IMR-90 (cell line): ENCODE results near the gene FAM20B. TPM values are rescaled to one million over a fixed set of nuclear protein-coding genes. Genes with fewer than 3 reads are reported as not detected.

Experiments
- ATAC-seq: fragments of 200-7000 bp; cut with Tn5 transposase; 2 replicates; pipeline ENCODE4 v1.9.1; 2020; ENCODE audit warnings: low read depth, mild to moderate bottlenecking, moderate library complexity
- BruUV-seq: library from RNA; stranded (reverse); fragments of 400-500 nt; replicated peaks from 2 replicates; lab custom pipeline; 2021; lab: Mats Ljungman, UMichigan
- CTCF ChIA-PET: fragments of 300-600 bp; formaldehyde crosslinking; extraction: SDS; loops from one replicate; lab custom pipeline; 2021; ENCODE audit warnings: antibody characterized with exemption; lab: Yijun Ruan, JAX
- POLR2A ChIA-PET: fragments of 300-600 bp; sonication (Branson Sonifier 250); formaldehyde crosslinking; loops from one replicate; lab custom pipeline; 2022; ENCODE audit warnings: antibody characterized with exemption; ENCODE audit not compliant: unreplicated experiment; lab: Charles Lee
- DNase-seq: peaks from one replicate; pipeline ENCODE4 v3.0.0; 2013
- H2AFZ ChIP-seq: replicated peaks from 2 replicates; pipeline ENCODE3; 2013; ENCODE audit warnings: low read length, mild to moderate bottlenecking; ENCODE audit not compliant: poor library complexity
- H2AK5ac ChIP-seq: 2 replicates; pipeline ENCODE4 v1.6.1; 2013; ENCODE audit warnings: low read depth, low read length, inconsistent platforms
- H2AK9ac ChIP-seq: replicated peaks from 2 replicates; pipeline ENCODE3; 2013; ENCODE audit warnings: mild to moderate bottlenecking, low read depth, low read length, moderate library complexity; ENCODE audit not compliant: poor library complexity
- H2BK120ac ChIP-seq: 2 replicates; pipeline ENCODE4 v1.6.1; 2013; ENCODE audit warnings: low read depth, low read length, inconsistent platforms
- H2BK15ac ChIP-seq: 3 replicates; pipeline ENCODE4 v1.6.1; 2013; ENCODE audit warnings: low read depth, low read length, inconsistent platforms
- H2BK20ac ChIP-seq: 2 replicates; pipeline ENCODE4 v1.6.1; 2013; ENCODE audit warnings: low read depth, mild to moderate bottlenecking, inconsistent platforms, low read length, moderate library complexity
- H2BK5ac ChIP-seq: 2 replicates; pipeline ENCODE4 v1.6.1; 2013; ENCODE audit warnings: mild to moderate bottlenecking, low read depth, low read length, inconsistent platforms; ENCODE audit not compliant: poor library complexity, severe bottlenecking
- H3K14ac ChIP-seq: replicated peaks from 2 replicates; pipeline ENCODE4 v1.6.1; 2013; ENCODE audit warnings: low read depth, low read length, inconsistent platforms
- H3K18ac ChIP-seq: 2 replicates; pipeline ENCODE4 v1.6.1; 2013; ENCODE audit warnings: low read depth, low read length, control low read depth
- H3K23ac ChIP-seq: 2 replicates; pipeline ENCODE4 v1.6.1; 2013; ENCODE audit warnings: low read depth, low read length, inconsistent platforms
- H3K27ac ChIP-seq: 2 replicates; pipeline ENCODE4 v1.5.1; 2013; ENCODE audit warnings: mild to moderate bottlenecking, control low read depth, low read length; ENCODE audit not compliant: insufficient read depth
- H3K27me3 ChIP-seq: 2 replicates; pipeline ENCODE4 v1.6.1; 2013; ENCODE audit warnings: low read length; ENCODE audit not compliant: control insufficient read depth, insufficient read depth
- H3K36me3 ChIP-seq: 2 replicates; pipeline ENCODE4 v1.6.1; 2013; ENCODE audit warnings: low read length, mixed read lengths; ENCODE audit not compliant: control insufficient read depth, insufficient read depth
- H3K4ac ChIP-seq: 2 replicates; pipeline ENCODE4 v1.6.1; 2013; ENCODE audit warnings: low read depth, low read length, inconsistent platforms
- H3K4me1 ChIP-seq: 2 replicates; pipeline ENCODE4 v1.6.1; 2013; ENCODE audit warnings: low read length, mixed read lengths; ENCODE audit not compliant: control insufficient read depth, insufficient read depth
- H3K4me2 ChIP-seq: 2 replicates; pipeline ENCODE4 v1.6.1; 2013; ENCODE audit warnings: low read depth, mild to moderate bottlenecking, control low read depth, low read length, moderate library complexity
- H3K4me3 ChIP-seq: 2 replicates; pipeline ENCODE4 v1.5.1; 2013; ENCODE audit warnings: low read depth, mild to moderate bottlenecking, control low read depth, low read length, moderate library complexity; ENCODE audit not compliant: insufficient read depth
- H3K56ac ChIP-seq: 2 replicates; pipeline ENCODE4 v1.6.1; 2013; ENCODE audit warnings: low read length, inconsistent platforms; ENCODE audit not compliant: insufficient read depth; ENCODE audit errors: extremely low read depth
- H3K79me1 ChIP-seq, 2 experiments: 2 replicates each; pipeline ENCODE4 v1.6.1; 2013; ENCODE audit warnings: low read length in 2 of 2, inconsistent platforms in 1 of 2, low read depth in 1 of 2
- H3K9ac ChIP-seq: 2 replicates; pipeline ENCODE4 v1.6.1; 2013; ENCODE audit warnings: low read depth, low read length, control low read depth
- H3K9me1 ChIP-seq: 2 replicates; pipeline ENCODE4 v1.6.1; 2013; ENCODE audit warnings: low read length, inconsistent platforms; ENCODE audit not compliant: insufficient read depth
- H3K9me3 ChIP-seq: 2 replicates; pipeline ENCODE4 v1.6.1; 2013; ENCODE audit warnings: low read length; ENCODE audit not compliant: control insufficient read depth, insufficient read depth
- H4K20me1 ChIP-seq: 2 replicates; pipeline ENCODE4 v1.6.1; 2013; ENCODE audit warnings: low read length, inconsistent platforms; ENCODE audit not compliant: insufficient read depth
- H4K5ac ChIP-seq: 2 replicates; pipeline ENCODE4 v1.6.1; 2013; ENCODE audit warnings: mild to moderate bottlenecking, low read depth, low read length, control low read depth
- H4K8ac ChIP-seq, 2 experiments: 2 replicates each; pipeline ENCODE4 v1.6.1; 2013; ENCODE audit warnings: low read depth in 2 of 2, low read length in 2 of 2, control low read depth in 1 of 2, inconsistent platforms in 1 of 2
- H4K91ac ChIP-seq: 2 replicates; pipeline ENCODE4 v1.6.1; 2013; ENCODE audit warnings: low read depth, low read length, inconsistent platforms; ENCODE audit not compliant: insufficient read depth
- BHLHE40 ChIP-seq: fragments of 150-350 bp; IDR thresholded peaks from 2 replicates; pipeline ENCODE4 v1.6.1; 2016; ENCODE audit warnings: mild to moderate bottlenecking, low read depth, low read length
- CEBPB ChIP-seq: IDR thresholded peaks from 2 replicates; pipeline ENCODE4 v1.6.1; 2012; ENCODE audit warnings: low read depth, low read length, improper control_type of control experiment
- CHD1 ChIP-seq: IDR thresholded peaks from 2 replicates; pipeline ENCODE4 v1.6.1; 2012; ENCODE audit warnings: low read depth, low read length, improper control_type of control experiment
- FOS ChIP-seq: fragments of 150-350 bp; IDR thresholded peaks from 2 replicates; pipeline ENCODE4 v1.6.1; 2016; ENCODE audit warnings: low read depth, low read length
- MAFK ChIP-seq: IDR thresholded peaks from 2 replicates; pipeline ENCODE4 v1.6.1; 2012; ENCODE audit warnings: low read depth, low read length, improper control_type of control experiment
- MXI1 ChIP-seq: IDR thresholded peaks from 2 replicates; pipeline ENCODE4 v1.6.1; 2012; ENCODE audit warnings: low read depth, mild to moderate bottlenecking, low read length, moderate library complexity, borderline replicate concordance
- NFE2L2 ChIP-seq: fragments of 150-350 bp; IDR thresholded peaks from 2 replicates; pipeline ENCODE4 v1.6.1; 2016; ENCODE audit warnings: low read depth, mild to moderate bottlenecking, low read length
- POLR2A ChIP-seq: IDR thresholded peaks from 2 replicates; pipeline ENCODE4 v1.6.1; 2012; ENCODE audit warnings: mild to moderate bottlenecking, low read depth, low read length
- RAD21 ChIP-seq: IDR thresholded peaks from 2 replicates; pipeline ENCODE4 v1.6.1; 2012; ENCODE audit warnings: low read length, improper control_type of control experiment
- RCOR1 ChIP-seq: IDR thresholded peaks from 2 replicates; pipeline ENCODE4 v1.6.1; 2012; ENCODE audit warnings: mild to moderate bottlenecking, low read length, improper control_type of control experiment; ENCODE audit not compliant: insufficient replicate concordance
- RFX5 ChIP-seq: IDR thresholded peaks from 2 replicates; pipeline ENCODE4 v1.8.0; 2012; ENCODE audit warnings: low read depth, mild to moderate bottlenecking, low read length, moderate library complexity
- SMC3 ChIP-seq: fragments of 150-350 bp; IDR thresholded peaks from 2 replicates; pipeline ENCODE4 v1.6.1; 2016; ENCODE audit warnings: low read depth, mild to moderate bottlenecking, antibody characterized with exemption, low read length, moderate library complexity
- WGBS, 2 experiments: methylation state at CpG; one replicate each; pipeline versions ENCODE4 v1.1.5 to v1.1.7; 2013; ENCODE audit warnings: missing lambda C conversion rate in 2 of 2; ENCODE audit not compliant: insufficient read length in 1 of 2; ENCODE audit errors: extremely low coverage in 2 of 2; 5-methylcytosine and 5-hydroxymethylcytosine counted together
- dilution Hi-C: fragments of 300-500 bp; cut with HindIII; formaldehyde crosslinking; loops from one replicate; pipeline ENCODE4 v1.14.3; 2018; ENCODE audit warnings: low sequenced_read_pairs; ENCODE audit not compliant: unreplicated experiment
- in situ Hi-C: fragments of 300-500 bp; cut with MboI; formaldehyde crosslinking; loops from 3 replicates; pipeline ENCODE4 v1.14.3; 2019; ENCODE audit warnings: low sequenced_read_pairs, inconsistent platforms, mixed read lengths
- intact Hi-C: fragments of 100-400 bp; cut with micrococcal nuclease; formaldehyde crosslinking; loops from 2 replicates; pipeline ENCODE4 v1.10.0; 2022
- polyA plus RNA-seq, 3 experiments: library from polyadenylated mRNA; depleted of rRNA; stranded (reverse); fragments of >200 nt; gene quantifications; 2 replicates each; pipeline ENCODE4 v1.2.3, GENCODE V29; 2012; ENCODE audit warnings: low replicate concordance in 1 of 3
- total RNA-seq: library from RNA; depleted of rRNA; stranded (reverse); fragments of >200 nt; gene quantifications from 2 replicates; pipeline ENCODE4 v1.2.3, GENCODE V29; 2012
- TF ChIP-seq, protein P1 (sequence below): fragments of 150-350 bp; IDR thresholded peaks from 2 replicates; pipeline ENCODE4 v1.6.1; 2016; ENCODE audit warnings: low read depth, mild to moderate bottlenecking, low read length, moderate library complexity, borderline replicate concordance
- TF ChIP-seq, protein P2 (sequence below): conservative IDR thresholded peaks from 2 replicates; pipeline ENCODE4 v1.5.1; 2012; ENCODE audit warnings: mild to moderate bottlenecking, low read depth, low read length, improper control_type of control experiment
- TF ChIP-seq, protein P3 (sequence below): fragments of 150-350 bp; IDR thresholded peaks from 2 replicates; pipeline ENCODE4 v1.6.1; 2017; ENCODE audit warnings: mild to moderate bottlenecking, antibody characterized with exemption, low read length, low read depth

FAM20B gene
- total and polyA plus RNA-seq, 2 of the 4 experiments (the other 2 are of a cell fraction): 17.1 to 38.4 TPM

DNA sequence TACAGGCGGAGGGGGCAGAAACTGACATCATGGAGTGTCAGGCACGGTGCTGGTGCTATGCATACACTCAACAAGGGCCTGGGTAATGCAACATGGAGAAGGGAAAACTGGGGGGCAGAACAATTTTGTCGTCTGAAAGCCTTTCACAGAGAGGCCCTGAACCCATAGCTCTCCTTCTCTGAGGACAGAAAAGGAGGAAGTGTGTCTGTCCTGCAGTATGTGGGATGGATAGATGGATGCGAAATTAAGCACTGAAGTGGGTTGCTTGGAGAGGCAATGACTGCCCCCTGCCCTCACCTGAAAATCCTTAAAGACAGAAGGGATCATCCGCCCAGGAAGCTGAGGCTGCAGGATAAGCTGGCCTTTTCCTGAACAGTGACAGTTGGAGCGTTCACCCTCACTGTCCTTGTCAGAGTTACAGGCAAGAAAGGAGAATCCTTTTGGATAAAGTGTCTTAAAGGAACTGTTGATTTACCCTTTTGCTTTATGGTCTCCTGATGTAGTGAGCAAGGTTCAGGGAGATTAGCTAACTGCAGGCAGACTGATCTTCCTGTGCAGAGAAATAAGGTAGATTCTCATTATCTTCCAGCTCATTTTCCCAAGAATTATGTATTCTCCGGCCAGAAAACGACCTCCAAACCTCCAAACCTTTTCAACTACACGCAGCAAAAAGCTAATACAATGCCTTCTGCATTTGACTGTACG lies 1.6 kb upstream of the FAM20B start:
- Histone ChIP-seq H4K20me1 (no peaks in the 10 kb centered on the region; the same call in 1 of the 2 replicates), H4K5ac (no peak overlapping the region), H2BK5ac (no peak overlapping the region), H3K4me1 (no peaks in the 10 kb centered on the region), H3K23ac (no peak overlapping the region), H4K8ac (no peak overlapping the region), H3K36me3 (no peaks in the 10 kb centered on the region), H3K14ac (no peak overlapping the region), H4K91ac (no peak overlapping the region), H2AFZ (no peak overlapping the region), H3K4me3 (no peak overlapping the region), H3K9me1 (no peaks in the 10 kb centered on the region; the same call in 1 of the 2 replicates), H3K9me3 (no peaks in the 10 kb centered on the region), H3K27me3 (no peaks in the 10 kb centered on the region), H2AK5ac (no peak overlapping the region), H3K4me2 (no peak overlapping the region), H2AK9ac (no peak overlapping the region), H3K56ac (no peak overlapping the region), H2BK15ac (no peak overlapping the region), H3K79me1 (peaks cover 12 to 21% of the 10 kb centered on the region in 2 experiments), H2BK20ac (no peak overlapping the region), H2BK120ac (no peak overlapping the region), H3K18ac (no peak overlapping the region), H3K27ac (no peak overlapping the region), H3K9ac (no peak overlapping the region), H3K4ac (no peak overlapping the region)
- ChIA-PET CTCF (interaction anchor here (0.6 to 2.0 kb wide), 2 partner anchors 21 to 504 kb away, joined by 3 to 5 read pairs; no protein-coding TSS in a partner anchor), POLR2A (interaction anchor here (0.6 kb wide), 1 partner anchor 650 kb away, joined by 3 read pairs; no protein-coding TSS in a partner anchor)
- ATAC-seq: no peak
- in situ Hi-C loops: no loop called here
- intact Hi-C loops: no loop called here
- dilution Hi-C loops: no loop called here
- no peak for DNase-seq
- 83% methylated on average over 4 of the region's 10 CpGs; no CpG with 5 or more reads in 1 of the 2 experiments for WGBS, 2 experiments
- no TSS peak for BruUV-seq
- no peak for TF ChIP-seq POLR2A
- TF ChIP-seq, protein P1, sequence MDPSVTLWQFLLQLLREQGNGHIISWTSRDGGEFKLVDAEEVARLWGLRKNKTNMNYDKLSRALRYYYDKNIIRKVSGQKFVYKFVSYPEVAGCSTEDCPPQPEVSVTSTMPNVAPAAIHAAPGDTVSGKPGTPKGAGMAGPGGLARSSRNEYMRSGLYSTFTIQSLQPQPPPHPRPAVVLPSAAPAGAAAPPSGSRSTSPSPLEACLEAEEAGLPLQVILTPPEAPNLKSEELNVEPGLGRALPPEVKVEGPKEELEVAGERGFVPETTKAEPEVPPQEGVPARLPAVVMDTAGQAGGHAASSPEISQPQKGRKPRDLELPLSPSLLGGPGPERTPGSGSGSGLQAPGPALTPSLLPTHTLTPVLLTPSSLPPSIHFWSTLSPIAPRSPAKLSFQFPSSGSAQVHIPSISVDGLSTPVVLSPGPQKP: no peak
- no peak for TF ChIP-seq FOS
- TF ChIP-seq RAD21: no peak
- TF ChIP-seq MXI1: no peak
- TF ChIP-seq, protein P2, sequence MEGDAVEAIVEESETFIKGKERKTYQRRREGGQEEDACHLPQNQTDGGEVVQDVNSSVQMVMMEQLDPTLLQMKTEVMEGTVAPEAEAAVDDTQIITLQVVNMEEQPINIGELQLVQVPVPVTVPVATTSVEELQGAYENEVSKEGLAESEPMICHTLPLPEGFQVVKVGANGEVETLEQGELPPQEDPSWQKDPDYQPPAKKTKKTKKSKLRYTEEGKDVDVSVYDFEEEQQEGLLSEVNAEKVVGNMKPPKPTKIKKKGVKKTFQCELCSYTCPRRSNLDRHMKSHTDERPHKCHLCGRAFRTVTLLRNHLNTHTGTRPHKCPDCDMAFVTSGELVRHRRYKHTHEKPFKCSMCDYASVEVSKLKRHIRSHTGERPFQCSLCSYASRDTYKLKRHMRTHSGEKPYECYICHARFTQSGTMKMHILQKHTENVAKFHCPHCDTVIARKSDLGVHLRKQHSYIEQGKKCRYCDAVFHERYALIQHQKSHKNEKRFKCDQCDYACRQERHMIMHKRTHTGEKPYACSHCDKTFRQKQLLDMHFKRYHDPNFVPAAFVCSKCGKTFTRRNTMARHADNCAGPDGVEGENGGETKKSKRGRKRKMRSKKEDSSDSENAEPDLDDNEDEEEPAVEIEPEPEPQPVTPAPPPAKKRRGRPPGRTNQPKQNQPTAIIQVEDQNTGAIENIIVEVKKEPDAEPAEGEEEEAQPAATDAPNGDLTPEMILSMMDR: no peak
- no peak for TF ChIP-seq CHD1
- TF ChIP-seq MAFK: no peak
- no peak for TF ChIP-seq RCOR1
- TF ChIP-seq RFX5: no peak
- TF ChIP-seq BHLHE40: no peak
- TF ChIP-seq, protein P3, sequence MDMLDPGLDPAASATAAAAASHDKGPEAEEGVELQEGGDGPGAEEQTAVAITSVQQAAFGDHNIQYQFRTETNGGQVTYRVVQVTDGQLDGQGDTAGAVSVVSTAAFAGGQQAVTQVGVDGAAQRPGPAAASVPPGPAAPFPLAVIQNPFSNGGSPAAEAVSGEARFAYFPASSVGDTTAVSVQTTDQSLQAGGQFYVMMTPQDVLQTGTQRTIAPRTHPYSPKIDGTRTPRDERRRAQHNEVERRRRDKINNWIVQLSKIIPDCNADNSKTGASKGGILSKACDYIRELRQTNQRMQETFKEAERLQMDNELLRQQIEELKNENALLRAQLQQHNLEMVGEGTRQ: no peak
- TF ChIP-seq SMC3: no peak
- no peak for TF ChIP-seq NFE2L2
- TF ChIP-seq CEBPB: no peak
